A204.1 (cell line): ENCODE measurements around the gene GPR12.
"Not testable (repeated sequence)": the region's sequence is repeated elsewhere in the genome, so short reads cannot be mapped to it uniquely, and the experiment has no call there.

Experiments
- FAIRE-seq: peaks from 2 replicates; lab custom pipeline; 2012; peaks lifted over from hg19 to GRCh38; lab: Jason Lieb, UNC

The GPR12 gene

GRCh38 chr13:26747706-26748105, 12.9 kb downstream of the GPR12 start:
- no peak for FAIRE-seq

- FAIRE-seq: no peak
These were observed 16.6 kb downstream of the GPR12 start for GRCh38 chr13:26743971-26744370.

- FAIRE-seq: no peak
These were observed 17.8 kb downstream of the GPR12 start for GRCh38 chr13:26742691-26743358.

- no peak for FAIRE-seq
These were observed 24.9 kb downstream of the GPR12 start for GRCh38 chr13:26735677-26736076.

- FAIRE-seq: no peak
These were observed 33.0 kb downstream of the GPR12 start for GRCh38 chr13:26727633-26728032.

GRCh38 chr13:26727122-26727521, 33.5 kb downstream of the GPR12 start:
- FAIRE-seq: no peak

- no peak for FAIRE-seq
These were observed 33.9 kb downstream of the GPR12 start for GRCh38 chr13:26726684-26727083.

GRCh38 chr13:26723620-26724019, 37.0 kb downstream of the GPR12 start:
- not testable (repeated sequence) for FAIRE-seq

GRCh38 chr13:26722321-26722720, 38.3 kb downstream of the GPR12 start:
- no peak for FAIRE-seq

- FAIRE-seq: no peak
These were observed 39.1 kb downstream of the GPR12 start for GRCh38 chr13:26721251-26722121.

GRCh38 chr13:26719356-26719945, 41.1 kb downstream of the GPR12 start:
- no peak for FAIRE-seq

- FAIRE-seq: no peak
These were observed 41.7 kb downstream of the GPR12 start for GRCh38 chr13:26718872-26719271.

GRCh38 chr13:26718146-26718545, 42.4 kb downstream of the GPR12 start:
- FAIRE-seq: no peak

- FAIRE-seq: no peak
These were observed 43.6 kb downstream of the GPR12 start for GRCh38 chr13:26716984-26717383.

GRCh38 chr13:26713341-26713740, 47.2 kb downstream of the GPR12 start:
- no peak for FAIRE-seq

GRCh38 chr13:26711211-26711610, 49.4 kb downstream of the GPR12 start:
- FAIRE-seq: no peak

- FAIRE-seq: no peak
These were observed 50.4 kb downstream of the GPR12 start for GRCh38 chr13:26710166-26710565.

- no peak for FAIRE-seq
These were observed 51.1 kb downstream of the GPR12 start for GRCh38 chr13:26709461-26709860.

GRCh38 chr13:26708007-26708297, 52.6 kb downstream of the GPR12 start:
- no peak for FAIRE-seq

GRCh38 chr13:26707122-26708006, 53.2 kb downstream of the GPR12 start:
- no peak for FAIRE-seq

- FAIRE-seq: no peak
These were observed 54.2 kb downstream of the GPR12 start for GRCh38 chr13:26706381-26706780.

- FAIRE-seq: no peak
These were observed 55.0 kb downstream of the GPR12 start for GRCh38 chr13:26705536-26705935.
